ENCODE measurements around the gene IFITM5. TPM values are rescaled to one million over a fixed set of nuclear protein-coding genes. Genes with fewer than 3 reads are reported as not detected.

IFITM5 gene
- total and polyA plus RNA-seq, 2 of the 4 experiments (the other 2 are of a cell fraction), result not detected

- H2AFZ ChIP-seq (replicated peaks; ENCODE audit: low read length, poor library complexity), result peak within 1 kb of the TSS; percentile 95
- peak within 1 kb of the TSS; percentile 87 for H2BK5ac ChIP-seq (ENCODE audit: low read depth, low read length, poor library complexity, severe bottlenecking)
- DNase-seq (peak; percentile 84), ATAC-seq (ENCODE audit: low read depth) (peak; percentile 36)
- peak within 1 kb of the TSS; percentile 90 for H3K23ac ChIP-seq (ENCODE audit: low read depth, low read length)
- H4K8ac ChIP-seq (ENCODE audit: low read depth in 2 of 2, low read length in 2 of 2), result peak within 1 kb of the TSS; percentile 45 to 87
- dilution Hi-C loops (cut with HindIII; ENCODE audit: low sequenced_read_pairs, unreplicated experiment) (no loop called here), intact Hi-C loops (cut with micrococcal nuclease) (loop anchor here (2.0 kb wide), 1 partner anchor 43 kb away; no protein-coding TSS in a partner anchor), in situ Hi-C loops (cut with MboI; ENCODE audit: low sequenced_read_pairs) (no loop called here)
- TSS peak; percentile 94 for BruUV-seq (replicated peaks)
- peak within 1 kb of the TSS; percentile 88 for H4K91ac ChIP-seq (ENCODE audit: insufficient read depth, low read depth, low read length)
- H3K18ac ChIP-seq (ENCODE audit: low read depth, low read length), result peak within 1 kb of the TSS; percentile 52
- peak within 1 kb of the TSS; percentile 67 for H3K9ac ChIP-seq (ENCODE audit: low read depth, low read length)
- H3K27ac ChIP-seq (ENCODE audit: insufficient read depth, low read length), result peak within 1 kb of the TSS; percentile 85
- peak within 1 kb of the TSS; percentile 44 for H3K4me3 ChIP-seq (ENCODE audit: insufficient read depth, low read depth, low read length)
- H3K4ac ChIP-seq (ENCODE audit: low read depth, low read length), result peak within 1 kb of the TSS; percentile 88
- no peaks in the 10 kb centered on the region for H3K27me3 ChIP-seq (ENCODE audit: control insufficient read depth, insufficient read depth, low read length)
- H2AK9ac ChIP-seq (replicated peaks; ENCODE audit: low read depth, low read length, poor library complexity), result peak within 1 kb of the TSS; percentile 99
- peaks cover 5% of the 10 kb centered on the region; the same call in 1 of the 2 replicates for H3K36me3 ChIP-seq (ENCODE audit: control insufficient read depth, insufficient read depth, low read length)
- ChIA-PET POLR2A (ENCODE audit: unreplicated experiment) (no interaction called here), CTCF (no interaction called here)
- peak within 1 kb of the TSS; percentile 62; the same call in 1 of the 2 replicates for H2BK20ac ChIP-seq (ENCODE audit: low read depth, low read length)
- H4K20me1 ChIP-seq (ENCODE audit: insufficient read depth, low read length), result peaks cover 3% of the 10 kb centered on the region; the same call in 1 of the 2 replicates
- peak within 1 kb of the TSS; percentile 92 for H2AK5ac ChIP-seq (ENCODE audit: low read depth, low read length)
- peak within 1 kb of the TSS; percentile 49; the same call in 2 of the 3 replicates for H2BK15ac ChIP-seq (ENCODE audit: low read depth, low read length)
- peak within 1 kb of the TSS; percentile 57 for H4K5ac ChIP-seq (ENCODE audit: low read depth, low read length)
- 0 out of 2 replicates have a peak, but pooled peaks cover 5% of the 10 kb centered on the region for H3K9me1 ChIP-seq (ENCODE audit: insufficient read depth, low read length)
- 37% methylated on average over 3 of the region's 18 CpGs; no CpG with 5 or more reads in 1 of the 2 experiments for WGBS, 2 experiments (ENCODE audit: extremely low coverage in 2 of 2, insufficient read length in 1 of 2)
- TF ChIP-seq POLR2A (IDR thresholded peaks at IDR 0.05; ENCODE audit: low read depth, low read length), result no peak; the same call in 1 of the 2 replicates
- no peaks in the 10 kb centered on the region for H3K9me3 ChIP-seq (ENCODE audit: control insufficient read depth, insufficient read depth, low read length)
- peaks cover 5 to 37% of the 10 kb centered on the region in 2 experiments; a peak in 3 of 4 replicates for H3K79me1 ChIP-seq (ENCODE audit: low read depth in 1 of 2, low read length in 2 of 2)
- peak within 1 kb of the TSS; percentile 62 for H3K4me2 ChIP-seq (ENCODE audit: low read depth, low read length)
- peak within 1 kb of the TSS; percentile 87 for H3K14ac ChIP-seq (replicated peaks; ENCODE audit: low read depth, low read length)
- H2BK120ac ChIP-seq (ENCODE audit: low read depth, low read length), result peak within 1 kb of the TSS; percentile 71
- H3K56ac ChIP-seq (ENCODE audit: extremely low read depth, insufficient read depth, low read length), result peak within 1 kb of the TSS; percentile 88
- H3K4me1 ChIP-seq (ENCODE audit: control insufficient read depth, insufficient read depth, low read length), result peaks cover 23% of the 10 kb centered on the region
These were observed 14.6 kb upstream of the IFITM5 start, which contains the start of gene IFITM1 for GRCh38 chr11:313787-314553. TSS of gene IFITM1 (plus strand) at chr11:314040. CDS start at chr11:314171, 131 bp downstream.
